NCI-H1417 (cell line): Measurements from ENCODE around the gene PPP4R3A.
"Not testable (repeated sequence)": the region's sequence is repeated elsewhere in the genome, so short reads cannot be mapped to it uniquely, and the experiment has no call there.

Source experiments
- DNase-seq, 3 experiments: peaks; one replicate each; lab custom pipeline; 2025; lab: John Stamatoyannopoulos, UW

The PPP4R3A gene

GRCh38 chr14:91503000-91503504, 7.1 kb downstream of the PPP4R3A start:
- DNase-seq, result no peak

GRCh38 chr14:91501951-91502930, 7.9 kb downstream of the PPP4R3A start:
- no peak for DNase-seq

GRCh38 chr14:91501348-91501747, 8.8 kb downstream of the PPP4R3A start:
- DNase-seq, result no peak

GRCh38 chr14:91496790-91497189, 13.3 kb downstream of the PPP4R3A start:
- peak in 1 of 3 experiments; percentile 29 for DNase-seq

GRCh38 chr14:91494392-91495065, 15.6 kb downstream of the PPP4R3A start:
- DNase-seq, result not testable (repeated sequence)

- no peak for DNase-seq
These were observed 16.9 kb downstream of the PPP4R3A start for GRCh38 chr14:91493169-91493568.

- DNase-seq, result no peak
These were observed 25.4 kb downstream of the PPP4R3A start for GRCh38 chr14:91484744-91485143.

GRCh38 chr14:91484186-91484585, 25.9 kb downstream of the PPP4R3A start:
- no peak for DNase-seq

GRCh38 chr14:91482263-91483013, 27.7 kb downstream of the PPP4R3A start:
- DNase-seq, result no peak

- DNase-seq, result no peak
These were observed 32.7 kb downstream of the PPP4R3A start for GRCh38 chr14:91477388-91477787.

GRCh38 chr14:91473046-91473445, 37.1 kb downstream of the PPP4R3A start:
- no peak for DNase-seq

GRCh38 chr14:91470216-91470615, 39.9 kb downstream of the PPP4R3A start:
- DNase-seq, result no peak

GRCh38 chr14:91466192-91466591, 43.9 kb downstream of the PPP4R3A start:
- peak; percentile 29 to 95 (median 75) for DNase-seq

GRCh38 chr14:91464615-91465205, 45.4 kb downstream of the PPP4R3A start:
- DNase-seq, result peak in 2 of 3 experiments; percentile 5 to 49

GRCh38 chr14:91458612-91459011, 51.5 kb downstream of the PPP4R3A start:
- no peak for DNase-seq

- DNase-seq, result no peak
These were observed 53.8 kb downstream of the PPP4R3A start for GRCh38 chr14:91456283-91456682.

GRCh38 chr14:91454580-91454979, 55.5 kb downstream of the PPP4R3A start:
- DNase-seq, result no peak

GRCh38 chr14:91454155-91454554, 56.0 kb downstream of the PPP4R3A start:
- DNase-seq, result no peak

- DNase-seq, result no peak
These were observed 56.4 kb downstream of the PPP4R3A start for GRCh38 chr14:91453744-91454143.

GRCh38 chr14:91444335-91445020, 65.6 kb downstream of the PPP4R3A start:
- DNase-seq, result no peak

GRCh38 chr14:91439345-91439744, 70.8 kb downstream of the PPP4R3A start:
- DNase-seq, result no peak
